ENCODE results near the gene HOXA6. TPM values are rescaled to one million over a fixed set of nuclear protein-coding genes. Genes with fewer than 3 reads are reported as not detected.
A peak's percentile ranks its signal among the peaks of the same experiment; 100 is the strongest.

Gene HOXA6
- total RNA-seq, 4 donors from 2014 or later = 0.26 to 1.3 TPM; not detected in 2

GRCh38 chr7:27180431-27181420 is 33.2 kb upstream of the HOXA6 start:
- Histone ChIP-seq H3K4me3 (no peak overlapping the region), H3K4me1 (peaks cover 27 to 42% (median 30%) of the 10 kb centered on the region in 3 donors), H3K36me3 (no peaks in the 10 kb centered on the region), H3K9me3 (no peaks in the 10 kb centered on the region), H3K27ac (no peak overlapping the region), H3K27me3 (peaks cover 36 to 100% (median 67%) of the 10 kb centered on the region in 4 donors)
- DNase-seq = no peak
- intact Hi-C loops (cut with DNase I) = no loop called here
- 74 to 75% methylated on average over 5 to 7 of the region's 12 CpGs for WGBS, 2 donors
- no peak for TF ChIP-seq CTCF (IDR thresholded peaks at IDR 0.05)
- TF ChIP-seq POLR2A (IDR thresholded peaks at IDR 0.05) = no peak

- Histone ChIP-seq H3K27ac (no peak overlapping the region), H3K4me1 (peaks cover 18 to 33% (median 22%) of the 10 kb centered on the region in 3 donors), H3K4me3 (peak overlapping the region in 2 of 4 donors; percentile 2 to 26), H3K27me3 (peaks cover 32 to 100% (median 68%) of the 10 kb centered on the region in 4 donors), H3K36me3 (no peaks in the 10 kb centered on the region), H3K9me3 (no peaks in the 10 kb centered on the region)
- 14 to 33% methylated on average over 18 to 23 of the region's 56 CpGs for WGBS, 2 donors
- TF ChIP-seq POLR2A (IDR thresholded peaks at IDR 0.05) = no peak
- peak in 5 of 6 experiments; percentile 59 to 82 (median 71) for TF ChIP-seq CTCF (IDR thresholded peaks at IDR 0.05)
- no peak for DNase-seq
- intact Hi-C loops (cut with DNase I) = no loop called here
Measured at GRCh38 chr7:27179503-27180430, 32.2 kb upstream of the HOXA6 start.

- DNase-seq = no peak
- TF ChIP-seq CTCF (IDR thresholded peaks at IDR 0.05) = no peak
- TF ChIP-seq POLR2A (IDR thresholded peaks at IDR 0.05) = no peak
- peaks cover 28 to 100% (median 71%) of the 10 kb centered on the region in 4 donors for H3K27me3 ChIP-seq
- no peak overlapping the region for H3K4me3 ChIP-seq
- no peaks in the 10 kb centered on the region for H3K9me3 ChIP-seq
- peaks cover 18 to 31% (median 20%) of the 10 kb centered on the region in 3 donors for H3K4me1 ChIP-seq
- intact Hi-C loops (cut with DNase I) = no loop called here
- 65 to 71% methylated on average over 14 of the region's 14 CpGs for WGBS, 2 donors
- H3K36me3 ChIP-seq = no peaks in the 10 kb centered on the region
- no peak overlapping the region for H3K27ac ChIP-seq
Measured at GRCh38 chr7:27179030-27179429, 31.5 kb upstream of the HOXA6 start.

GRCh38 chr7:27178366-27178765 is 30.8 kb upstream of the HOXA6 start:
- TF ChIP-seq CTCF (IDR thresholded peaks at IDR 0.05) (no peak), POLR2A (IDR thresholded peaks at IDR 0.05) (no peak)
- no peaks in the 10 kb centered on the region for H3K9me3 ChIP-seq
- WGBS, 2 donors = 87% methylated on average over 6 of the region's 6 CpGs
- intact Hi-C loops (cut with DNase I) = no loop called here
- no peak overlapping the region for H3K4me3 ChIP-seq
- no peak for DNase-seq
- H3K27me3 ChIP-seq = peaks cover 30 to 100% (median 70%) of the 10 kb centered on the region in 4 donors
- peaks cover 19 to 31% (median 22%) of the 10 kb centered on the region in 3 donors for H3K4me1 ChIP-seq
- no peak overlapping the region for H3K27ac ChIP-seq
- no peaks in the 10 kb centered on the region for H3K36me3 ChIP-seq

Data from esophagus squamous epithelium (tissue), 5 donors.